BE2C (cell line): ENCODE data around the gene PTPRU.

Experiments
- DNase-seq: peaks from one replicate; pipeline ENCODE4 v3.0.0-alpha.2; 2020
- H3K27me3 ChIP-seq: fragments of 250-450 bp; sonication (Bioruptor Pico); 2 replicates; pipeline ENCODE4 v1.5.1; 2020; ENCODE audit warnings: mild to moderate bottlenecking
- H3K36me3 ChIP-seq: fragments of 250-450 bp; sonication (Bioruptor Pico); 2 replicates; pipeline ENCODE4 v1.5.1; 2020; ENCODE audit warnings: mild to moderate bottlenecking
- H3K4me1 ChIP-seq: fragments of 250-450 bp; sonication (Bioruptor Pico); 2 replicates; pipeline ENCODE4 v1.5.1; 2020
- H3K4me3 ChIP-seq: 2 replicates; pipeline ENCODE4 v1.5.1; 2011; ENCODE audit warnings: low read depth, low read length
- H3K9me3 ChIP-seq: fragments of 250-450 bp; sonication (Bioruptor Pico); 2 replicates; pipeline ENCODE4 v1.5.1; 2020
- TF ChIP-seq, protein P1 (sequence below): IDR thresholded peaks from 2 replicates; pipeline ENCODE4 v1.5.1; 2012; ENCODE audit warnings: mild to moderate bottlenecking, low read depth, low read length

The PTPRU gene

DNA sequence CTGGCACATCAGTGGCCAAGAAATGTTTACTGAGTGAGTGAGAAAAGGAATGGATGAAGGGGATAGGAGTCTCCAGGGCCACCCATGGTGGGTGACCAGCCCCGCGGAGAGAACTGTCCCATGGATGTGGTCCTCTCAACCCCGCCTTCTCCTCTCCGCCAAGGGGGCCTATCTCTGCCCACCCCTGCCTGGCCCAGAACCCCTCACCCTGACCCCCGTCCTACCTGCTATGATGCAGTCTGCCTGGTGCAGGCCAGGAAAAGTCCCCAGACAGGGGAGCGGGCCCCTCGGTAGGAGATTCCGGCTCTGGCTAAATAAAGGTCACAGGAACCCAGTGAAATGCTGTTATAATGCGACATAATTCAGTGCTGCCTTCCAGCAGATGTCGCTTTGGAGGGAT lies 107.6 kb downstream of the PTPRU start:
- Histone ChIP-seq H3K36me3 (no peaks in the 10 kb centered on the region), H3K4me3 (no peak overlapping the region), H3K27me3 (no peaks in the 10 kb centered on the region), H3K9me3 (no peaks in the 10 kb centered on the region), H3K4me1 (no peaks in the 10 kb centered on the region)
- no peak for DNase-seq
- TF ChIP-seq, protein P1, sequence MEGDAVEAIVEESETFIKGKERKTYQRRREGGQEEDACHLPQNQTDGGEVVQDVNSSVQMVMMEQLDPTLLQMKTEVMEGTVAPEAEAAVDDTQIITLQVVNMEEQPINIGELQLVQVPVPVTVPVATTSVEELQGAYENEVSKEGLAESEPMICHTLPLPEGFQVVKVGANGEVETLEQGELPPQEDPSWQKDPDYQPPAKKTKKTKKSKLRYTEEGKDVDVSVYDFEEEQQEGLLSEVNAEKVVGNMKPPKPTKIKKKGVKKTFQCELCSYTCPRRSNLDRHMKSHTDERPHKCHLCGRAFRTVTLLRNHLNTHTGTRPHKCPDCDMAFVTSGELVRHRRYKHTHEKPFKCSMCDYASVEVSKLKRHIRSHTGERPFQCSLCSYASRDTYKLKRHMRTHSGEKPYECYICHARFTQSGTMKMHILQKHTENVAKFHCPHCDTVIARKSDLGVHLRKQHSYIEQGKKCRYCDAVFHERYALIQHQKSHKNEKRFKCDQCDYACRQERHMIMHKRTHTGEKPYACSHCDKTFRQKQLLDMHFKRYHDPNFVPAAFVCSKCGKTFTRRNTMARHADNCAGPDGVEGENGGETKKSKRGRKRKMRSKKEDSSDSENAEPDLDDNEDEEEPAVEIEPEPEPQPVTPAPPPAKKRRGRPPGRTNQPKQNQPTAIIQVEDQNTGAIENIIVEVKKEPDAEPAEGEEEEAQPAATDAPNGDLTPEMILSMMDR, result no peak

DNA sequence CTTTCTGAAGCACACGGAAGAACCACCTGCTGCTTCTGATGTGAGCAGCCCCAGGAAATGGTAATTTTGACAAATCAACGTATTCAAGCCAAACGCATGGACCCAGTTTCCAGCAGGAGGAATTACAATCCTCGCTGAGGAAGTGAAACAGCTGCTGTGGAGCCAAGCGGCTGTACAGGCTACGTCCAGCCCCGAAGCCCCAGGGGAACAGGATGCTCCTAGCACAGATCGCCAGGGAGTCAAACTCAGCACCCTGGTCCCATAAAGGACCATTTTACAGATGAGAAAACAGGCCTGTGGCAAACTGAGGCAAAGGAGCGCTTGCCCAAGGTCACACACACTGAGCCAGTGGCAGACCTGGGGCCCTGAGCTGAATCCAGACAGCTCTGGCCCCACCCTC lies 108.0 kb downstream of the PTPRU start:
- no peaks in the 10 kb centered on the region for H3K27me3 ChIP-seq
- no peak for DNase-seq
- TF ChIP-seq, protein P1, result no peak
- H3K4me3 ChIP-seq, result no peak overlapping the region
- no peaks in the 10 kb centered on the region for H3K4me1 ChIP-seq
- H3K36me3 ChIP-seq, result no peaks in the 10 kb centered on the region
- no peaks in the 10 kb centered on the region for H3K9me3 ChIP-seq

DNA sequence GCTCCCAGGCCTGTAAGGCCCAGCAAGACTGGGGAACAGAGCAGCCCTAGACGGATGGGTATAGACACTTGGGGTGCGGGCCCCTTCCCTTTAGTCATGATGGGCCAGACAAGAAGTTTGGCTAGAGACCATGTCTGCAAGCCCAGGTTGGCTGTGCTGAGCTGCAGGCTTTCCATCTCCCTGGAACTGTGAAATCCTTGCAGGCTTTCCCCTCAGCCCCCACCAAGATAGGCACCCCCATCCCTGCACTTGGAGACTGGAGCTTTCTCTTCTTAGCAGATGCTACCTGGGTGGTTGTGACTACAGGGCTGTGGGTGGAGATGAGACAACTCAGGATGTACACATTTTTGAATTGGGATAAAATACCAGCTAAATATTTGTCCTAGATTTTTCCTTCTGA lies 110.3 kb downstream of the PTPRU start:
- no peaks in the 10 kb centered on the region for H3K27me3 ChIP-seq
- TF ChIP-seq, protein P1, result no peak

DNA sequence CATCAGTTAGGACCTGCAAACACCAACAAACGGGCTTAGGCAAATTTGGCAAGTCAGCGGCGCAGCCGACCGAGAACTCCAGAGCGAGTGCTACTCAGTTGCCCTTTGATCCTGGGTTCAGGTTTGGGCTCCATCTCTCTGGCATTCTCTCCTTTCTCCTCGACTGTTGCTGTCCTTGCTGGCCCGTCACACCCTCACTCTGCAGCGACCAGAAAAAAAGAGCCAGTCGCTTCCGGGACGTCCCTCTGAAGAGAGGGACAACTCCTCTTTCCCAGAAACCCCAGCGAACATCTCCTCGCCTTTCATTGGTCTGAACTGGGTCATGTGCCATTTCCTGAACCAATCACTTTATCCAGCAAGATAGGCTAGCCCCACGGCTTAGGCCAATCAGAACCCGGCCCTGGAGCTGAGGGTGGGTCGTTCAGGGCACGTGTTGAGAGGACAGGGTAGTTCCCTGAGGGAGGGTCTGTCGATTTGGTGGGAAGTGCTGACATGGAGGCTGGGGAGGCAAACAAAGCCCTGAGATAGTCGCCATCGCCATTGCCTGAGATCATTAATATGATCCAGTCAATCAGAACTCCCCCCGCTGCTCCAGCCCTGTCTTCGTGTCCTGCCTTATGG lies 113.7 kb downstream of the PTPRU start:
- Histone ChIP-seq H3K27me3 (no peaks in the 10 kb centered on the region), H3K4me1 (no peaks in the 10 kb centered on the region), H3K36me3 (no peaks in the 10 kb centered on the region), H3K4me3 (no peak overlapping the region), H3K9me3 (no peaks in the 10 kb centered on the region)
- DNase-seq, result no peak
- TF ChIP-seq, protein P1, result no peak

More for the DNA sequence above, 110.3 kb downstream of the PTPRU start:
- no peaks in the 10 kb centered on the region for H3K9me3 ChIP-seq
- H3K4me1 ChIP-seq, result no peaks in the 10 kb centered on the region
- no peak for DNase-seq
- H3K4me3 ChIP-seq, result no peak overlapping the region
- no peaks in the 10 kb centered on the region for H3K36me3 ChIP-seq

DNA sequence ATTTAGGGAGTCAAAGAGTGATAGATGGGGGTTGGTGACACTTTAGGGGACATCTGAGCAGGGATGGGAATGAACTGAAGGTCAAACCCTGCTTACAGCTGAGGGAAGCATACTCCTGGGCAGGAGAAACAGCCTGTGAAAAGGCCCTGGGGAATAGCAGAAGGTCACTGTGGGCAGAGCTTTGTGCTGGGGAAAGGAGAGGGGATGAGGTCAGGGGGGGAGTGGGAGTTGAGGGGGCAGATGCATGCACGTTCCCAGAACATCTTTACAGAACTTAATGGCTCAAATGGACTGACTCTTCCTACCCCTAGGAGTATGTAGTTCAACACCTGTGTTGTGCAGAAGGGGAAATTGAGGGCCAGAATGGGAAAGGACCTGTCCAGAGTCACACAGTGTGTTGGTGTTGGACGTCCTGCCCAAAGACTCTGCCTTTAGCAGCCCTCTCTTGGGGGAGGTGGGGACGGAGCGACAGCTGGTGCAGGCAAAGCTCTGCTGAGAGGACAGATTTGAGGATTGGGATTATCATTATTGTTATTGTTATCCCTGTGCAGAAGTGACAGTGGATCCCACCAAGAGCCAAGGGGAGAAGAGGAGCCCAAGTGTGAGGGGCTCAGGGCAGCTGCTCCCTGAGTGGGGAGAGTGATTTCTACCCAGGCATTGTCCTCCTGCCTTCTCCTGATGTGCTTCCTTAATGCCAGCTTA lies 116.5 kb downstream of the PTPRU start:
- H3K36me3 ChIP-seq, result no peaks in the 10 kb centered on the region
- no peak for DNase-seq
- no peaks in the 10 kb centered on the region for H3K4me1 ChIP-seq
- no peaks in the 10 kb centered on the region for H3K9me3 ChIP-seq
- TF ChIP-seq, protein P1, result no peak
- no peak overlapping the region for H3K4me3 ChIP-seq
- H3K27me3 ChIP-seq, result no peaks in the 10 kb centered on the region

DNA sequence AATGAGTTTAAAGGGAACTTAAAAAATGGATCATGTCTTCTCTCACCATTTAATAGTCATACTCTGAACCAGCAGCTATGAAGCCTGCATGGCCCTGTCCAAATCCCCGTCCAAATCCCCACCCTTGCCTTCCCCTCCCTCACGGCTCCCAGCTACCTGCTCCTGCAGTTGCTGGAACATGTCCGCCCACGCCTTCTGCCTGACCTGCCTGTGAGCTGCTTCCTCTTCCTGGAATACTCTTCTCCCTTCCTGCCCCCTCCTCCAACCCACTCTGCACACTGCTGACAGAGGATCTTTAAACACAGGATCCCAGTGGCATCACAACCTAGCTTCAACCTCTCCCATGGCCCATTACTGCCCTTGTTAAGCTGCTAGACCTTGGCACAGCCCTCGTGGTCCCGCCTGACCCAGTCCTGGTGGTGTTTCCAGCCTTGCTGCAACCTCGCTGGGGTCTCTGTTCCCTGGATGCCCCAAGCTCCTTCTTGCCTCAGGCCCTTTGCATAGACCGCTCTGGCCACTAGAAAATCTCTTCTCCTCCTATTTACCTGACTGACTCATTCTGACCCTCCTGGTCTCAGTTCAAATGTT lies 118.3 kb downstream of the PTPRU start:
- Histone ChIP-seq H3K27me3 (no peaks in the 10 kb centered on the region), H3K9me3 (no peaks in the 10 kb centered on the region), H3K36me3 (no peaks in the 10 kb centered on the region), H3K4me1 (no peaks in the 10 kb centered on the region), H3K4me3 (no peak overlapping the region)
- TF ChIP-seq, protein P1, result no peak
- no peak for DNase-seq
